ENCODE measurements around the gene ISLR.

The ISLR gene, protein sequence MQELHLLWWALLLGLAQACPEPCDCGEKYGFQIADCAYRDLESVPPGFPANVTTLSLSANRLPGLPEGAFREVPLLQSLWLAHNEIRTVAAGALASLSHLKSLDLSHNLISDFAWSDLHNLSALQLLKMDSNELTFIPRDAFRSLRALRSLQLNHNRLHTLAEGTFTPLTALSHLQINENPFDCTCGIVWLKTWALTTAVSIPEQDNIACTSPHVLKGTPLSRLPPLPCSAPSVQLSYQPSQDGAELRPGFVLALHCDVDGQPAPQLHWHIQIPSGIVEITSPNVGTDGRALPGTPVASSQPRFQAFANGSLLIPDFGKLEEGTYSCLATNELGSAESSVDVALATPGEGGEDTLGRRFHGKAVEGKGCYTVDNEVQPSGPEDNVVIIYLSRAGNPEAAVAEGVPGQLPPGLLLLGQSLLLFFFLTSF

DNA sequence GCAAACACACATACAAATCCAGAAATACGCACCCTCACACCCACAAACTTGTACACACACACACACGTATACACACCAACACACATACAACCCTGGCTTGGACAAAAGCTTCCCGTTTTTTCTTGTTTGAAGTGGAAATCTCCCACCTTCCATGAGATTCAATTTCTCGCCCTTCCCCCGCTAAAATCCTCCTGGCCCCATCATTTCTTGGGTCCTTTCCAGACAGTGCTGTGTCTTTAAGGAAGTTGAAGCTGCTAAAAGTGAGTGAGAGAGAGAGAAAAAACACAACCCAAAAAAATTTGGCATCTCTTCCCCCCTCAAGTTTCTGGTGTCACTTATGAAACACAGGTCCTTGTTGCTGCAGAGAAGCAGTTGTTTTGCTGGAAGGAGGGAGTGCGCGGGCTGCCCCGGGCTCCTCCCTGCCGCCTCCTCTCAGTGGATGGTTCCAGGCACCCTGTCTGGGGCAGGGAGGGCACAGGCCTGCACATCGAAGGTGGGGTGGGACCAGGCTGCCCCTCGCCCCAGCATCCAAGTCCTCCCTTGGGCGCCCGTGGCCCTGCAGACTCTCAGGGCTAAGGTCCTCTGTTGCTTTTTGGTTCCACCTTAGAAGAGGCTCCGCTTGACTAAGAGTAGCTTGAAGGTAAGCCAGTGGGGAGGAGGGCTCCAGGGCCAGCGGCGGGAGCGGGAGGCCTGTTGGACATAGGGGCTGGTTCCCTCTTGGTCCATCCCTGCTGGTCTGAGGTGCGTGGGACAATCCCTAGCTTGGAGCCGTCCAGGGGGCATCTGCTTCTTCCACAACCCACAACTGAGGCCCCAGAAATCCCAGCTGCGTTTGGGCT is at the start of gene ISLR:
TSS of gene ISLR (plus strand) at position 331 of the 839 bp plus-strand sequence. CDS start 1,149 bp downstream, outside the sequence.
- DNase-seq (ENCODE audit: low read depth in 2 of 2): no peak

DNA sequence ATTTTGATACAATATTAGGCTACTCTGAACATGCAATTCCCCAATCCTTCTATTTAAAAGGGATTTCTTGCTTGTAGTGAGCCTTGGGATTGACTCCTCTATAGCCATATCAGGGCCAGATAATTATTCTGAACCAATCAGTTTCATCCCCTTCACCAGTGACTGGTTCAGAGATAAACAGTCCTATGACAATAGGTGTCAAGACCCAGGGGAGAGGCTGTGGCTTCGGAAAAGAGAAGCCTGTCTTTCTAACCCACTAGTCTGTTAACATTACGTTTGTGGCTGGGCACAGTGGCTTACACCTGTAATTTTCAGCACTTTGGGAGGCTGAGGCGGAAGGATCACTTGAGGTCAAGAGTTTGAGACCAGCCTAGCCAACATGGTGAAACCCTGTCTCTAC is 49.3 kb upstream of the ISLR start:
- no peak for DNase-seq (ENCODE audit: low read depth in 2 of 2)

DNA sequence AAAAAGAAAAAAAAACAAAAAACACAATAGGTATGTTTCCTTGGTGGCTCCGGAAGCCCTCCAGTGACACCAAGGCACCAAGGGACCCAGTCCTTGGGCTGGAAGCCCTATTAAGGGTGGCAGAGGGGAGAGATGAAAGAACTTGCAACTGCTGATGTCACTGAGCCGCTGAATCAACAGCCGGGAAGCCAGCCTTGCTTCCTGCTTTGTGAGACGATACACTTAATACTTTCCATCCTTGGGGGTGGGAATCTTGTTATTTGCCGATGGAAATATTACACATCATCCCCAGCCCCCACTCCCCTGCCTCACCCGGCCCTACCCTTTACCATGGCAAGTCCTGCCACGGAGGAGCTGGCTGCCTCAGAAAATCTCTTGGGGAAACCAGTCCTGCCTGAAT is 48.8 kb upstream of the ISLR start:
- no peak for DNase-seq (ENCODE audit: low read depth in 2 of 2)

DNA sequence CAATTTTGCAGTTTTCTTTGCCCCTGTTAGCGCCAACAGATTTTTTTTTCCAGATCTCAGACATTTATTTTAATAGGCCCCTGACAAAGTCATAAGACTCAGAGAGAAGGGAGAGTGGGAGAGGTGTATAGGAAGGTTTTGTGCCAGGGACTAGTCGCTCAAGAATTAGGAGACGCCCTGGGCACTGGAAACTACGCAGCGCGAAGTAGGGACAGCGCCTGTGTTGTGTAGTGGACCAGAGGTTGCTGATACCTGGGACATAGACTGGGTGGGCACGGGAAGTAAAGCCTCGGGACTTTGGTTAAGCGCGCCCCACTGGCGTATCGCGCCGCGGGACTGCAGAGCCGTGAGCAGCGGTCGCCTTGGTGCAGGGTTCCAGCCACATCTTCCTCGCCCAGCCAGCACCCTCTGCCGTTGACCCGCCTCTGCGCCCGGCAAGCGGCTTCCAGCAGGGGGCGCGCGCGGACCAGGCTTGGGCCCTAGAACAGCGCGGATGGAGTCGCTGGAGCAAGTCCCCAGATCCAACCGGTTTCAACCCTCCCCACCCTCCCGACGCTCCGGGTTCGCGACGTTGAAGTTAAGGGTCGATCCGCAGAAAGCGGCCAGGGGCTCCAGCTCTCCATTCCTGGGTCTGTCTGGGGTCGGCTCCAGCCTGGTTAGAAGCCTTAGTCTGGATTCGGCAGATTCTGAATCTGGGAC is 46.1 kb upstream of the ISLR start:
- peak; percentile 57 to 80 for DNase-seq (ENCODE audit: low read depth in 2 of 2)

DNA sequence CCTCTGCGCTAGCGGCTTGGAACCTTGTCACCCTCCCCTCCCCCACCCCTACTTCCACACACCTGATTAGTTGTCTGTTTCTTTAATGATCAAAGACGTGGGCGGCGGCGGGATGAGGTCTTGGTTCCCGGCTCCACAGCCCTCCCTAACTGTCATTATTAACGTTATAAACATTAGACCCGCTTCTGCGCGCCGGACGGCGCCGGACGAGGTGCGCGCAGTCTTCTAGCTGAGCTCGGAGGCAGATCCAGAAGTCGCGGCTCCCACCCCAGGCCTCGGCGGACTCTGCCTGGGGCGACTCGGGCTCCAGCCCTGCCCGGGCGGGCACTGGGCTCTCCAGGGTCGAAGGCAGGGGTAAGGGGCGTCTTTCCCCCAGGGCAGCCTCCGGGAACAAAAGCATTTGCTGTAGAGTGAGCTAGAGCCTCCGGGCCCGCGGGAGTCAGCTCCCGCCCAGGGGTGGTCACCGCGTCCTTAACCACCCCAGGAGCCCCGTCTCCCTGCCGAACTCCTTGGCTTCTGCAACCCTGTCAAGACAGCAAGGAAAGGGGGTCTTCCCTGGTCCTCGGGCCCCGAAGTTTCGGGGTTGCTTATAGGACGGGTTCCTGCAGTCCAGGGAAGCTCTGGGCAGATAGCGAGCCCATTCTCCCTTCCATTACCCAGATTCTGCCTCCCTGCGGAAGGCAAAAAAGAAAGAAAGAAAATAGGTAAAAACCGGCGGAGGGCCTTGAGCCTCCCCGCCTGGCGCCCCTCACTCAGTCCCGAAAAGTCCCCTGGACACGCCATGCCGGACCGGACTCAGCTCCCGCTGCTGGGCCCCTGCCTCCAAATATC is 45.3 kb upstream of the ISLR start:
- no peak for DNase-seq (ENCODE audit: low read depth in 2 of 2)

DNA sequence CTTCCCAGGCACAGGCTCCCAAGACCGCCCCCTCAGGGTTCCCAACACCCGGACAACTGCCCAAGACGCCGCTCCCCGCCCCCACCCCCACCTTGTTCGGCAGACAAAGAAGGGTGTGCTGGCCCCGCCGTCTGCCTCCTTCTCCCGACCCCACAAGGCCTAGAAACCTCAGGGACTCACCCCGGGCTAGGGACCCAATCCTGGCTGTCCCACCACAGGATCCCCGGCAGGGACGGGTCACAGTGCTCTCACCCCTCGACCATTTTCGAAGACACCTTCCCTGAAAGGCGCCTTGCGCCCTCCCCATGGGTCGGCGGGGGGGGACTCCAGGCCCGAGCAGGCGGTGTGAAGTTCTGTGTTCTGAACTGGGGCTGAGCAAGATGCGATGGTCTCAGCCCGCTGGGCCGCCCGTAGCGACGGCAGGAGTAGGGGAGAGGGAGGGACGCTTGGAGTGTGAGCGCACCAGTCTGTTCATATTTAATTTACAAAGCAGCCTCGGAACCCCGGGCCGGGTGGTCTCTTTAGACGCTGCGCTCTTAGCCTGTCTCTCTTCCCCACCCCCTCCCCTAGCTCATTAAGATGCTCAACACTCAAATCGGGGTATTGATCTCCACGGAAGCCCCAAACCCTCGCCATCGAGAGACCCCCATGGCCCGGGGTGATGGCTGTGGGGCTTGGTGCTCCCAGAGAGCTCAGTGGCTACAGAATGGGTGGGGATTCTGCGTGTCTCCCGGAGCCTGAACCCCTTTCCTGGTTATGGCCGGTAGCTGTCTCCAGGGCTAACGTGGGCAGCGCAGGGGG is 44.5 kb upstream of the ISLR start:
- no peak for DNase-seq (ENCODE audit: low read depth in 2 of 2)

DNA sequence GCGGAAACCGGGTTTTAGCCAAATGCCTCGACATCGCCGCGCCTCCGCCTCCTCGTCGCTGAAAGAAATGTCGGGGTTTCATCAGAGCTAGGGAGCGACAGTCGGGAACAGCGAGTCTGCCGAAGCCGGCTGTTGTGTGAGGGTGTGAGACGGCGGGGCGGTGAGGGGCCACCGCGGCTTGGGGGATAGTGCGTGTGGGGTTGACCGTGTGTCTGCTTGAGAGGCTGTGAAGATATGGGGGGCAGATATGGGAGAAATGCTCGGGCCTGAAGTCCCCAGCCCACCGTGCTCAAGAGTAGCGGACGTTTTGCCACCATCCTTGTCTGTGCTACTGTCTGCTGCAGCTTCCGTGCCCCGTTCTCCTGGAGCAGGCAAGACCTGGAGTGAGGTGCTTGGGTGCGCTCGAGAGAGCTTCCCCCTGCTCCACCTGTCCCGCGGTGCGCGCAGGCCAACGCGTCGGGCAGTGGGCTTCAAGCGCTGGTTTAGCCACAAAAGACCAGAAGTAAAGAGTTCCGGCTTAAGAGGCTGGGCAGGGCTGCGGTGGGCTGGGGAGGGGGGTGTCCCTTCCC is 43.8 kb upstream of the ISLR start:
- no peak for DNase-seq (ENCODE audit: low read depth in 2 of 2)

DNA sequence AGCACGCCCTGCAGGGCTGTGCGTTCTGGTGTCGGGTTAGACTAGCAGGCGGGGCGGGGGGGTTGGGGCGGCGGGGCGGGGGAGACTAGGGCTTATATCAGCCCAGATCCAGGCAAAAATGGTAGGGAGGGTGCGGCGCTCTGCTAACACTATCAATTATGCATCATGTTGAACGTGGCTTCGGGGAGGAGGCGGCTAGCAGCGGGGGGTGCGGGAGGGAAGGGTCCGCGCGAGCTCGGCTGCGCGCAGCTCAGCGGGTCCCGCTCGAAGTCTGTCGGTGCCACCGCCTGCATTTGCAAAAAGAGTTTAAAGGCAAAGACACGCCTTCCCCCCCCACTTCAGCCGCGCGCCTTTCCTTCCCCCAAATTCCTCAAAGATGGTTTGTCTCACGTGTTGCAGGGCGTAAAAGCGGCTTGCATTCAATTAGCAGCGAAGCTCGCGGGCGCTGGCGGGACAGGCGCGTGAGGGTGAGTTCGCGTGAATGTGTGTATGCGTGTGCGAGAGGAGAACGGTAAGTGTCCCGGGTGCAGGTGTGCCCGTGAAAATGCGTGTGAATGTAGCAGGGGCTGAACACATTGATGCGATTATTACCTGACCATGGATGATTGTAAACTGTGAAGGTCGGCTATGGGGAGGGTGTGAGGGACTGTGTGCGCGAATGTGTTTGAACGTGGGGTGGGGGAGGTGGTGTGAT is 43.2 kb upstream of the ISLR start, which contains the start of gene ISLR2:
TSS of gene ISLR2 (plus strand) at position 432 of the 694 bp plus-strand sequence. CDS start 2,169 bp downstream, outside the sequence.
- DNase-seq (ENCODE audit: low read depth in 2 of 2): no peak

DNA sequence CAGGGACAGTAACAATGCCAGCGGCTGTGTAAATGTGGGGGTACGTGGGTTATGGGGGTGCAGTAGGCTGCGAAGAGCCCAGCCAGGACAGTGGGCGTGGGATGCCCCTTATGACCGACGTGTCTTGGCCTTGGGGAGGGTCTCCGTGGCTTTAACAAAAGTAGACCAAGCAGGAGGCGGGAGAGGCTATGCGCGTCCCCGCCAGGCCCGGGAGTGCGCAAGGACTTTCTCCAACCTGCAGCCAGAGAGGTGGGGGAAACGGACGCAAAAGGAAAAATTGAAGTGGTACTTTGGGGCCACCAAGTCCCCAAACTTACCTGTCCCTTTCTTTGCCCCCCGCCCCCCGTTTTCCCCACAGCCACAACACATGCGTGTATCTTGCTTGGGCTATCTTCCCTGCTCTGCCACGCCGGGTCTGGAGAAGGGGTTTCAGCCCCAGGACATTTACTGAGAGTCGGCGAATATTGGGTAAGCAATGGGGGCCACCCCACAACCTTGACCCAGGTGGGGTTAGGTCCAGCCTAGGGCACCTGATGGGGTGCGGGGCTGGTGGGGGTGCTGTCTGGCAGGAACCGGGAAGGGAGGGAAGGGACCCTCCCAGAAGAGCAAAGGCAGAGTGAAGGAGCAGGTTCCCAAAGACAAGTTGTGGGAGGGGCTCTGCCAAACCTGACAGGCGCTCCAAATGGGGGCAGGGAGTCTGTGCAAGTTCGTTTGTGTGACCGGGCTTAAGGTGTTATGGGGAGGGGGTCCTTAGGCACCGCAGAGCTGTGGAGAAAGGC is 42.5 kb upstream of the ISLR start:
- no peak for DNase-seq (ENCODE audit: low read depth in 2 of 2)

DNA sequence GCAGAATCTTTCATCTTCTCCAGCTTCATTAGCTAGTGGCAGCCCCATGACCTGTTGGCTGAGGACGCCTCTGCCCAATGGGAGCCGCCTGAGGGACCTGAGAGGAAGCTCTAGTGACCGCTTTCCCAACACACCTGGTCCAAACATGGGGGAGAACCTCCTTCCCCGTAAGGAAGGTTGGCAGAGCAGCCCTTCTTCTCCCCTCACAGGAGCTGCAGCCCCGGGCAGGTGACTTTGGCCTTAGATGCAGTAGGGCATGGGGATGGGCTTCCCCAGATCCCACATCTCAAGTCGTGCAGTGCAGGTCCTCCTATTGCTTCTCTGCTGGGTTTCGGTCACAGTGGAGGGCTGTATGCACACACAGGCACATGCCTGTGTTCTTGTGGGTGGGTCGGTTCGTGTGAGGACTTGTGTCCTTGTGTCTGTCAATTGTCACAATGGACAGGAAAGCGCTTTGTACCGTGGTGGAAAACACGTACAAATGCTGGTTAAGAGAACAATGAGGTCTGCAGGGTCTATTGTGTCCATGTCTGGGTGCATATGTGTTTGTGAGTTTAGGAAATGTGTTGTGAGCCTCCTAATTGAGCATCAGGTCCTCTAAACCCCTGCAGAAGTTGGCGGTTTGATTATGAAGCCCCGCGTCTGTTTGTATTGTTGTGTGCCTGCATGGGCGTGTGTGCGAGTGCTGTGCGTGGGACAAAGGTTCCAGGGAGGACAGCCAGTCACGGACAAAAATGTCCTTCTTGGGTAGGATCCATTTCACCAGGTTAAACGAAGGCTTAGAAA is 41.7 kb upstream of the ISLR start:
- no peak for DNase-seq (ENCODE audit: low read depth in 2 of 2)

DNA sequence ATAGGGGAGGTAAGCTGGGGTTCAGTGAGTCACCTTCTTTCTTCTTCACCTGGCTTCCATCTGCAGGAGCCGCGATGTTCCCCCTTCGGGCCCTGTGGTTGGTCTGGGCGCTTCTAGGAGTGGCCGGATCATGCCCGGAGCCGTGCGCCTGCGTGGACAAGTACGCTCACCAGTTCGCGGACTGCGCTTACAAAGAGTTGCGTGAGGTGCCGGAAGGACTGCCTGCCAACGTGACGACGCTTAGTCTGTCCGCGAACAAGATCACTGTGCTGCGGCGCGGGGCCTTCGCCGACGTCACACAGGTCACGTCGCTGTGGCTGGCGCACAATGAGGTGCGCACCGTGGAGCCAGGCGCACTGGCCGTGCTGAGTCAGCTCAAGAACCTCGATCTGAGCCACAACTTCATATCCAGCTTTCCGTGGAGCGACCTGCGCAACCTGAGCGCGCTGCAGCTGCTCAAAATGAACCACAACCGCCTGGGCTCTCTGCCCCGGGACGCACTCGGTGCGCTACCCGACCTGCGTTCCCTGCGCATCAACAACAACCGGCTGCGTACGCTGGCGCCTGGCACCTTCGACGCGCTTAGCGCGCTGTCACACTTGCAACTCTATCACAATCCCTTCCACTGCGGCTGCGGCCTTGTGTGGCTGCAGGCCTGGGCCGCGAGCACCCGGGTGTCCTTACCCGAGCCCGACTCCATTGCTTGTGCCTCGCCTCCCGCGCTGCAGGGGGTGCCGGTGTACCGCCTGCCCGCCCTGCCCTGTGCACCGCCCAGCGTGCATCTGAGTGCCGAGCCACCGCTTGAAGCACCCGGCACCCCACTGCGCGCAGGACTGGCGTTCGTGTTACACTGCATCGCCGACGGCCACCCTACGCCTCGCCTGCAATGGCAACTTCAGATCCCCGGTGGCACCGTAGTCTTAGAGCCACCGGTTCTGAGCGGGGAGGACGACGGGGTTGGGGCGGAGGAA is 40.5 kb upstream of the ISLR start:
- DNase-seq (ENCODE audit: low read depth in 2 of 2): no peak

DNA sequence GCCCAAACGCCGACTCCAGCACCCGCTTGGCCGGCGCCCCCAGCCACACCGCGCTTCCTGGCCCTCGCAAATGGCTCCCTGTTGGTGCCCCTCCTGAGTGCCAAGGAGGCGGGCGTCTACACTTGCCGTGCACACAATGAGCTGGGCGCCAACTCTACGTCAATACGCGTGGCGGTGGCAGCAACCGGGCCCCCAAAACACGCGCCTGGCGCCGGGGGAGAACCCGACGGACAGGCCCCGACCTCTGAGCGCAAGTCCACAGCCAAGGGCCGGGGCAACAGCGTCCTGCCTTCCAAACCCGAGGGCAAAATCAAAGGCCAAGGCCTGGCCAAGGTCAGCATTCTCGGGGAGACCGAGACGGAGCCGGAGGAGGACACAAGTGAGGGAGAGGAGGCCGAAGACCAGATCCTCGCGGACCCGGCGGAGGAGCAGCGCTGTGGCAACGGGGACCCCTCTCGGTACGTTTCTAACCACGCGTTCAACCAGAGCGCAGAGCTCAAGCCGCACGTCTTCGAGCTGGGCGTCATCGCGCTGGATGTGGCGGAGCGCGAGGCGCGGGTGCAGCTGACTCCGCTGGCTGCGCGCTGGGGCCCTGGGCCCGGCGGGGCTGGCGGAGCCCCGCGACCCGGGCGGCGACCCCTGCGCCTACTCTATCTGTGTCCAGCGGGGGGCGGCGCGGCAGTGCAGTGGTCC is 39.7 kb upstream of the ISLR start:
- DNase-seq (ENCODE audit: low read depth in 2 of 2): no peak

DNA sequence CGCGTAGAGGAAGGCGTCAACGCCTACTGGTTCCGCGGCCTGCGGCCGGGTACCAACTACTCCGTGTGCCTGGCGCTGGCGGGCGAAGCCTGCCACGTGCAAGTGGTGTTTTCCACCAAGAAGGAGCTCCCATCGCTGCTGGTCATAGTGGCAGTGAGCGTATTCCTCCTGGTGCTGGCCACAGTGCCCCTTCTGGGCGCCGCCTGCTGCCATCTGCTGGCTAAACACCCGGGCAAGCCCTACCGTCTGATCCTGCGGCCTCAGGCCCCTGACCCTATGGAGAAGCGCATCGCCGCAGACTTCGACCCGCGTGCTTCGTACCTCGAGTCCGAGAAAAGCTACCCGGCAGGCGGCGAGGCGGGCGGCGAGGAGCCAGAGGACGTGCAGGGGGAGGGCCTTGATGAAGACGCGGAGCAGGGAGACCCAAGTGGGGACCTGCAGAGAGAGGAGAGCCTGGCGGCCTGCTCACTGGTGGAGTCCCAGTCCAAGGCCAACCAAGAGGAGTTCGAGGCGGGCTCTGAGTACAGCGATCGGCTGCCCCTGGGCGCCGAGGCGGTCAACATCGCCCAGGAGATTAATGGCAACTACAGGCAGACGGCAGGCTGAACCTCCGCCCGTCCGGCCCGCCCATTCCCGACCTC is 39.0 kb upstream of the ISLR start:
- DNase-seq (ENCODE audit: low read depth in 2 of 2): no peak

DNA sequence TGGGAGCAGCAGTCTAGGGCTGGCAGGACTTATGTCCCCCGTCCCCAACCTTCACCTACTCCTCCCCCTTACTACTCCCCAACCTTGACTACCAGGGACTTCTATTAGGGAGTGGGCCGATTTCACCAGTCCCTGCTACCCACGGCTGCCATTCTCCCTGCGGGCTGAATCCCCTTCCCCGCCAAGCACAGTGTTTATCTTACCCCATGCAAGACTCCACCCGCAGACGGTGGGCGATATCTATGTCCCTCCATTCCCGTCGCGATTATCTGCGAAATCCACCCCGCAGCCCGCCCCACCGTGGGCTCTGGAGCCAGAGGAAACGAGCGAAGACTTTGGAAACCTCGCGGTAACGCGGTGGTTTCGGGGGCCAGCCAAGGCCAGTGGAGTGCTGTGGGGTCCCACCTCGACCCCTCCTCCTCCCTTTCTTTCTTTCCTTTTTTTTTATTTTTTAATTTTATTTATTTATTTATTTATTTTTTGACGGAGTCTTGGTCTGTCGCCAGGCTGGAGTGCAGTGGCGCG is 38.4 kb upstream of the ISLR start:
- DNase-seq (ENCODE audit: low read depth in 2 of 2): no peak

DNA sequence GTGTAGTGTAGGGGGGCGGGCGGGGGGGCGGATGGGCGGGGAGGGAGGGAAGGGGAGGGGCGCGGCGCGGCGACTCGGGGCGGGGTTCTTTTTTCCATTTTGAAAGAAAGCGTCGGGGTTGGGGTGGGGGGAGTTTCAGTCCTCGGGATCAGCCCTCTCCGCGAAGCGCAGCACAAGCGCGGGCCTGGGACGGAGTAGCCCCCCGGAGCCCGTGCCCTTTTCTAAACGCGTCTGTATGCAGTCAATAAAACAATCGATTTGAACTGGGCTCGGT is 37.0 kb upstream of the ISLR start:
- no peak for DNase-seq (ENCODE audit: low read depth in 2 of 2)
